Right lobe of liver (tissue), 6 donors: Measurements from ENCODE around the gene NKX2-3. TPM values are rescaled to one million over a fixed set of nuclear protein-coding genes. Genes with fewer than 3 reads are reported as not detected.
A peak's percentile ranks its signal among the peaks of the same experiment; 100 is the strongest.

Experiments
- ATAC-seq, 4 donors: fragments of 200-7000 bp; cut with Tn5 transposase; one replicate each; pipeline ENCODE4 v1.9.1; 2020; ENCODE audit warnings: mild to moderate bottlenecking in 4 of 4, moderate library complexity in 4 of 4
- DNase-seq, 3 donors: peaks; one replicate each; pipeline ENCODE4 v3.0.0-alpha.2; 2020
- H3K27ac ChIP-seq, 3 donors: fragments of 200-600 bp; one replicate each; pipeline ENCODE4 v1.8.0; 2022
- H3K27me3 ChIP-seq, 2 donors: fragments of 200-600 bp; one replicate each; pipeline ENCODE4 v1.8.0; 2022
- H3K36me3 ChIP-seq, 4 donors: fragments of 200-600 bp; sonication (generic) in 1 of 4; one replicate each; pipeline versions ENCODE4 v1.5.1 to v1.8.0; 2017 to 2022; ENCODE audit warnings: control low read depth in 1 of 4
- H3K4me1 ChIP-seq, 4 donors: fragments of 200-600 bp; sonication (generic) in 1 of 4; one replicate each; pipeline versions ENCODE4 v1.5.1 to v1.8.0; 2017 to 2022; ENCODE audit warnings: control low read depth in 1 of 4
- H3K4me3 ChIP-seq, 3 donors: fragments of 200-600 bp; one replicate each; pipeline ENCODE4 v1.8.0; 2022
- H3K9me3 ChIP-seq, 4 donors: fragments of 200-600 bp; sonication (generic) in 1 of 4; one replicate each; pipeline versions ENCODE4 v1.5.1 to v1.8.0; 2017 to 2022; ENCODE audit warnings: control low read depth in 1 of 4
- CTCF ChIP-seq, 4 donors: fragments of 200-600 bp in 3 of 4; fragments of 450-650 bp in 1 of 4; IDR thresholded peaks; one replicate each; pipeline versions ENCODE4 v1.5.1 to v1.8.0; 2016 to 2022; ENCODE audit warnings: antibody characterized with exemption in 4 of 4, mild to moderate bottlenecking in 2 of 4
- POLR2A ChIP-seq: fragments of 450-650 bp; IDR thresholded peaks from one replicate; pipeline ENCODE4 v1.6.1; 2017; ENCODE audit warnings: antibody characterized with exemption, mild to moderate bottlenecking
- WGBS: methylation state at CpG from one replicate; pipeline ENCODE4 v1.1.6; 2018; ENCODE audit warnings: low coverage, low lambda C conversion rate; ENCODE audit not compliant: insufficient coverage; ENCODE audit errors: missing lambda C conversion rate; 5-methylcytosine and 5-hydroxymethylcytosine counted together
- intact Hi-C, 2 donors: fragments of 100-400 bp; cut with DNase I; formaldehyde crosslinking; loops; one replicate each; pipeline versions ENCODE4 v1.11.2 to v1.14.1; 2022
- total RNA-seq, 6 experiments: library from RNA; depleted of rRNA in 2 of 6; stranded (reverse); fragments of >200 nt in 2 of 6; fragmentation: NEBNext Ultra II Directional in 3 of 6; extraction: Animal tissue kit (Norgen Biotek cat#: 25700) in 3 of 6; gene quantifications; one replicate each; pipeline versions ENCODE4 v1.1.0 to v1.2.4, GENCODE V29; 2016 to 2023
- donor health status: DM: no; HTN: yes; CAD: no.
- donor health status: DM: no; HTN: no; CAD: no.
- donor health status: DM: no; HTN: no; CAD: no.
- donor health status: DM: no; HTN: yes; CAD: no.
- donor health status: DM: no; HTN: yes; CAD: no.

The NKX2-3 gene
- total RNA-seq, 6 experiments from 2014 or later: 0.18 TPM; not detected in 5

GRCh38 chr10:99533496-99534449, 1.0 kb downstream of the NKX2-3 start:
- no peaks in the 10 kb centered on the region for H3K36me3 ChIP-seq
- H3K27me3 ChIP-seq: peaks cover 32 to 80% of the 10 kb centered on the region in 2 donors
- H3K27ac ChIP-seq: no peak overlapping the region
- ATAC-seq: no peak
- 10% methylated on average over 34 of the region's 38 CpGs for WGBS
- no peak for TF ChIP-seq CTCF (IDR thresholded peaks at IDR 0.05)
- no peak for TF ChIP-seq POLR2A
- DNase-seq: no peak
- H3K4me3 ChIP-seq: no peak overlapping the region
- intact Hi-C loops: no loop called here
- H3K4me1 ChIP-seq: peaks cover 0 to 15% (median 0%) of the 10 kb centered on the region in 4 donors
- no peaks in the 10 kb centered on the region for H3K9me3 ChIP-seq

GRCh38 chr10:99534450-99534938, 1.8 kb downstream of the NKX2-3 start:
- intact Hi-C loops: no loop called here
- no peak for ATAC-seq
- Histone ChIP-seq H3K36me3 (no peaks in the 10 kb centered on the region), H3K9me3 (no peaks in the 10 kb centered on the region), H3K27me3 (peaks cover 32 to 73% of the 10 kb centered on the region in 2 donors), H3K4me1 (peaks cover 0 to 15% (median 0%) of the 10 kb centered on the region in 4 donors), H3K4me3 (no peak overlapping the region), H3K27ac (no peak overlapping the region)
- WGBS: 17% methylated on average over 19 of the region's 26 CpGs
- TF ChIP-seq POLR2A (no peak), CTCF (IDR thresholded peaks at IDR 0.05) (no peak)
- no peak for DNase-seq

- Histone ChIP-seq H3K4me1 (peaks cover 0 to 15% (median 0%) of the 10 kb centered on the region in 4 donors), H3K36me3 (no peaks in the 10 kb centered on the region), H3K27me3 (peaks cover 32 to 71% of the 10 kb centered on the region in 2 donors), H3K4me3 (peak overlapping the region in 2 of 3 donors; percentile 18 to 21), H3K9me3 (no peaks in the 10 kb centered on the region), H3K27ac (no peak overlapping the region)
- DNase-seq (no peak), ATAC-seq (peak; percentile 32 to 41 (median 36))
- 0% methylated on average over 2 of the region's 100 CpGs for WGBS
- intact Hi-C loops: no loop called here
- TF ChIP-seq POLR2A: no peak
- no peak for TF ChIP-seq CTCF (IDR thresholded peaks at IDR 0.05)
Observed at GRCh38 chr10:99534939-99535763, 2.4 kb downstream of the NKX2-3 start.

GRCh38 chr10:99535764-99536337, 3.1 kb downstream of the NKX2-3 start:
- Histone ChIP-seq H3K27me3 (peaks cover 32 to 70% of the 10 kb centered on the region in 2 donors), H3K9me3 (no peaks in the 10 kb centered on the region), H3K27ac (no peak overlapping the region), H3K4me3 (no peak overlapping the region), H3K36me3 (no peaks in the 10 kb centered on the region), H3K4me1 (peaks cover 0 to 22% (median 0%) of the 10 kb centered on the region in 4 donors)
- intact Hi-C loops: no loop called here
- no peak for ATAC-seq
- WGBS: 16% methylated on average over 12 of the region's 42 CpGs
- TF ChIP-seq CTCF (IDR thresholded peaks at IDR 0.05) (no peak), POLR2A (no peak)
- no peak for DNase-seq
